Memory B cell (primary cell): Measurements from ENCODE around the gene TBC1D7.

Experiments used
- ATAC-seq: fragments of 150-1000 bp; cut with Tn5 transposase; 2 replicates; pipeline ENCODE4 v1.10.0; 2021; ENCODE audit warnings: low read depth, mild to moderate bottlenecking, moderate library complexity
- DNase-seq, 2 donors: peaks; one replicate each; pipeline ENCODE4 v3.0.0; 2022; ENCODE audit warnings: low spot score in 2 of 2
- H3K27ac Mint-ChIP-seq: one replicate; pipeline ENCODE4 v1.8.0; 2022; ENCODE audit warnings: mild to moderate bottlenecking, moderate library complexity, mixed read lengths
- H3K27me3 Mint-ChIP-seq: one replicate; pipeline ENCODE4 v1.8.0; 2022; ENCODE audit warnings: mixed read lengths
- H3K36me3 Mint-ChIP-seq: one replicate; pipeline ENCODE4 v1.8.0; 2022; ENCODE audit warnings: mild to moderate bottlenecking, mixed read lengths
- H3K4me1 Mint-ChIP-seq: one replicate; pipeline ENCODE4 v1.8.0; 2022; ENCODE audit warnings: mixed read lengths
- H3K4me3 Mint-ChIP-seq: one replicate; pipeline ENCODE4 v1.8.0; 2022; ENCODE audit warnings: mild to moderate bottlenecking, moderate library complexity, mixed read lengths
- H3K9me3 Mint-ChIP-seq: one replicate; pipeline ENCODE4 v1.8.0; 2022; ENCODE audit warnings: mixed read lengths

Gene TBC1D7

DNA sequence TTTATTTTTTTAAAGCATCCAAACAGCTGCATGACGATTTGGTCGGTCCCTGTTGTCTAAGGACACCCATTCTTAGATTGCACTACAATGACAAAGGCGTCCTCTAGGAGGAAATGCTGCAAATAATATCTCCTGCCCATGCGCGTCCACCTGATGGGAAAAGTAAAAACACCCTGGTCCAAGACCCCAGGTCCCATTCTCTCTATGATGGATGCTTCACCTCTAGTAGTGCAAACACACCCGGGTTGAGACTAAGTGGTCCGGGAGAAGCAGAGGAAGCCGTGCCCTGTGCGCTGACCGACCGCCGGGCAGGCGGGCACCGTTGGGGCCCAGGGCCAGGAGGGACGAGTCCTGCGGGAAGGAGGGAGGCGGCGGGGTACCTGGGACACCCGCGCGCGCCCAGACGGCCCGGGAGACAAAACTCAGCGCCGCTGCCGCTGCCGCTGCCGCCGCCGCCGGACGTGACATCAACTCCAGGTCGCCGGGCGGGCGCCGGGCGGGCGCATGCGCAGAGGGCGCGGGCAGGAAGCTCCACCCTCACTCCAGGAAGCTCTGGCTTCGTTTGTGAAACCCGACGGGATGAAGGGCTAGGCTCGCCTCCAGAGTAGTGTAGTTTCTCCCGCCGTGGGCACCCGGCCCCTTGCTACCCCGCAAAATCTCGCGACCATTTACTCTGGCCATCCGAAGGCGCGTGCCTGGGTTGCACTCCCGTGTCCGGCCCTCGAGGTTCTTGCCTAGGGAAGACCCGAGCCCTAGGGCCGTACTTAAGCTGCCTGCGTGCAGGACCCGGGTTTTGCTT lies at the start of gene TBC1D7:
Gene TBC1D7, minus strand, starts transcription at position 462 of the 799 bp plus-strand sequence. CDS start 1,639 bp downstream, outside the sequence.
- Mint-ChIP-seq H3K4me1 (peaks cover 13% of the 10 kb centered on the region), H3K9me3 (no peaks in the 10 kb centered on the region), H3K4me3 (peak within 1 kb of the TSS; percentile 94), H3K27ac (peak within 1 kb of the TSS; percentile 96), H3K36me3 (peaks cover 9% of the 10 kb centered on the region), H3K27me3 (peaks cover 2% of the 10 kb centered on the region)
- peak; percentile 92 for DNase-seq
- ATAC-seq: peak; percentile 88

DNA sequence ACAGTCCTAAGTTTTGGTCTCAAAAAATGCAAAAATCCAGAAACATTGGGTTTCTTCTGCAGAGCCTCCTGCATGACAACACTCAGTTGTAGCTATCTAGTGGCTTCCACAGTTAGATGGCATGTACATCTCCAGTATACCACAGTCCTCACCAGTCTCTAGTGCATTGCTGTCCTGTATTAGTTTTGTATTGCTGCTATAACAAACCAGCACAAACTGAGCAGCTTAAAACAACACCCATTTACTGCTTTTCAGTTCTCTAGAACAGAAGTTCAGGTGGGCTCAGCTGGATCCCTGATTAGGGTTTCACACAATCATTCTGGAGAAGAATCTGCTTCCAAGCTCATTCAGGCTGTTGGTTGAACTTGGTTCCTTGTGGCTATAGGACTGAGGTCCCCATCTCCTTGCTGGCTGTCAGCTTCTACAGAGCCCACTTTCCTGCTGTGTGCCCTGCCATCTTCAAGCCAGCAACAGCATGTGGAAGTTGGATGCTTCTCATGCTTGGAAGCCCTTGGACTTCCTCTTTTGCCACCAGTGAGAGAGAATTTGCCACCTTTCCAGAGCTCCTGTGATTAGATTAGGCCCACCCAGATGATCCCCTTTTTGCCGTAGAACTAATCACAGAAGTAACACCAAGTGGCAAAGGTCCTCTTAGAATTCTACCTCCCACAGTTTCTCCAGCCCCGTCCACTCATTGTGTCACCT lies 48.9 kb upstream of the TBC1D7 start:
- DNase-seq (no peak), ATAC-seq (peak; percentile 56)
- Mint-ChIP-seq H3K9me3 (no peaks in the 10 kb centered on the region), H3K27me3 (no peaks in the 10 kb centered on the region), H3K4me3 (no peak overlapping the region), H3K27ac (peak overlapping the region; percentile 61), H3K4me1 (peaks cover 62% of the 10 kb centered on the region), H3K36me3 (peaks cover 7% of the 10 kb centered on the region)

DNA sequence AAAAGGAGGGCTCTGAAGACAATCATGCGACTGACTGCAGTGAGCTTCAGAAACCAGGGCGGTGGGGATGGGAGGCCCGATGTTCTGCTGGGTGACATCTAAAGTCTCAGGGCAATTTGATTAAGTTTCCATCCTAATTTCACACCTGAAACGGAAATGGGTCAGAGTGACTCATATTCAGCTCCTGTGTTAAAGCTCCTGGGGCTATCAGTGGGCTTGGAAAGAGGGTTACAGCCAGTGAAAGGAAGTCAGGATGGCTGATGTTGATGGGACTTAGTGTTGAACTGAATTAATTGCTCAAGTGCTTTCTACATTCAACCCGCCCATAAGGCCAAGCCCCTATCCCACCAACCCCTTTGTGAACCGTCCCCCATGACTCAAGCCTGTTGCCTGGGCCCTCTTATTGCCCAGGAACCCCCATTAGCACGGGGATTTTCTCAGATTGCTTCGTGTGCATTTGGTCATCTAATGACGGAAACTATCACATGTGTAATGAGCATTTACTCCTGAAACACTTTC lies 47.1 kb upstream of the TBC1D7 start:
- Mint-ChIP-seq H3K4me3 (no peak overlapping the region), H3K9me3 (no peaks in the 10 kb centered on the region), H3K36me3 (peaks cover 7% of the 10 kb centered on the region), H3K27me3 (no peaks in the 10 kb centered on the region), H3K27ac (peak overlapping the region; percentile 63), H3K4me1 (peaks cover 53% of the 10 kb centered on the region)
- ATAC-seq: peak; percentile 59
- no peak for DNase-seq

DNA sequence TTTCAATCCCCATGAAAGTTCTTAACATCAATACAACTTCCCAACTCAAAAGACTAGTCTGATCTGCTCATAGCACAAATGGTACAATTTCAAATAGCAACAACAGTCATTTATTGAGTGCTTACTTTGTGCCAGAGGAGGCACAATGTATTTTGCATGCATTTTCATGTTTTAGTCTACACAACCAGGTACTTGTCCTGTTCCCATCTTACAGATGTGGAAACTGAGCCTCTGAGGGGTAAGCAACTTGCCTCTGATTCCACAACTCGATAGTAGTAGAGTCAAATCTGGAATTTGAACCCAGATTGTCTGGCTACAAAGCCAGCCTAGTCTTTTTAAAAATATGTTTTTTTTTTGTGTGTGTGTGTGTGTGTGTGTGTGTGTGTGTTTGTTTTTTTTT lies 45.6 kb upstream of the TBC1D7 start:
- Mint-ChIP-seq H3K27ac (peak overlapping the region; percentile 24), H3K36me3 (peaks cover 7% of the 10 kb centered on the region), H3K9me3 (no peaks in the 10 kb centered on the region), H3K4me1 (peaks cover 49% of the 10 kb centered on the region), H3K27me3 (no peaks in the 10 kb centered on the region), H3K4me3 (no peak overlapping the region)
- DNase-seq (no peak), ATAC-seq (no peak)

DNA sequence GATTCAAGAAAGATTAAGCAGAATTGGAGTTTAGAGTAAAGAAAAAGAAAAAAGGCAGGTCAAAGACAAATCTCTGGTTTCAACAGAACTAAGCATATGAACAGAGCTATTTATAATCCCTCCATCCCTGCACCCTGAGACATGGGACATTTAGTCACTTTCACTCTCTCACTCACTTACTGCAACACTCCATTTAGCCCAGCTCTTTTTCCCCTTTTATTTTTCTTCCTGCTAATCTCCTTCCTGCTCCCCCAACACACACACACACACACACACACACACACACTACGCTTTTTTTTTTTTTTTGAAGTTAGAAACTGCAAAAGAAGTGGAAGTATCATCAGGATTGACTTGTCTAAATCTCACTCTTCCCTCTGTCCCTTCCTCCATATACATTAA lies 45.1 kb upstream of the TBC1D7 start:
- H3K9me3 Mint-ChIP-seq: no peaks in the 10 kb centered on the region
- H3K27ac Mint-ChIP-seq: peak overlapping the region; percentile 24
- no peak overlapping the region for H3K4me3 Mint-ChIP-seq
- DNase-seq (no peak), ATAC-seq (no peak)
- H3K4me1 Mint-ChIP-seq: peaks cover 47% of the 10 kb centered on the region
- H3K36me3 Mint-ChIP-seq: peaks cover 7% of the 10 kb centered on the region
- no peaks in the 10 kb centered on the region for H3K27me3 Mint-ChIP-seq

DNA sequence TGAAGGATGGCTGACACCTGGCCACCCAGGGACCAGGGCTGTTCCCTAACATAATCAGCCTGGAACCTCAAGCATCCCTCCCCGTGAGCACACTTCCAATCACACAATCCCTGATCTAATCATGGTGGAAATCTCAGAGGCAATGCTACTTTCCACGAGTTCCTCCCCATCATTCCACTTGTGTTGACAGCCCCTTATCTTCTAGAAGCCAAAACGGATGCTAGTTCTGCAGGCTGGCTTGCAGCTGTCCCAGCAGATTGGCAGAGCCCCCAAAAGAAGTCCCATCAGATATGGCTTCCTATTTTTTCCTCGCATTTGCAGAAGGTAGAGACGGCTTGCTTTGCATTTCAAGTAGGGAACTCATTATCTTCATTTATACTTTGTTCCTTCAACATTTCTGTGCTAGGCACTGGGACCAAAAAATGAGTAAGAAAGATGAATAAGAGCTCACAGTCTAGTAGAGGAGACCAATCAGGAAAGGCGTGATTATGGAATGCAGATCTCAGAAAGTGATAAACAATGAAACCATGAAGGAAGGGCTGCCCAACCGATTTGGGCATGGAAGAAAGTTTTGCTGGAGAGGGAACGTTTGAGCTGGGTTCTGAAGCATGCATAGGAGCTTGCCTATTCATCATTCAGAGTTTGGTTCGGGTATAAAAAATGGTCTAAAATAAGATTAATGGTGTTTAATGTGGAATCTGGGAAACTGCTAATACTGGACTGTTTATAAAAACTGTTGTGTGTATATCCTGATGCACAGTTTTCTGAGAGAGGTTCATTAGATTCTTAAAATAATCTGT lies 44.6 kb upstream of the TBC1D7 start:
- H3K4me1 Mint-ChIP-seq: peaks cover 44% of the 10 kb centered on the region
- H3K36me3 Mint-ChIP-seq: peaks cover 6% of the 10 kb centered on the region
- no peak for DNase-seq
- no peak overlapping the region for H3K27ac Mint-ChIP-seq
- H3K9me3 Mint-ChIP-seq: no peaks in the 10 kb centered on the region
- no peak for ATAC-seq
- no peak overlapping the region for H3K4me3 Mint-ChIP-seq
- H3K27me3 Mint-ChIP-seq: no peaks in the 10 kb centered on the region

DNA sequence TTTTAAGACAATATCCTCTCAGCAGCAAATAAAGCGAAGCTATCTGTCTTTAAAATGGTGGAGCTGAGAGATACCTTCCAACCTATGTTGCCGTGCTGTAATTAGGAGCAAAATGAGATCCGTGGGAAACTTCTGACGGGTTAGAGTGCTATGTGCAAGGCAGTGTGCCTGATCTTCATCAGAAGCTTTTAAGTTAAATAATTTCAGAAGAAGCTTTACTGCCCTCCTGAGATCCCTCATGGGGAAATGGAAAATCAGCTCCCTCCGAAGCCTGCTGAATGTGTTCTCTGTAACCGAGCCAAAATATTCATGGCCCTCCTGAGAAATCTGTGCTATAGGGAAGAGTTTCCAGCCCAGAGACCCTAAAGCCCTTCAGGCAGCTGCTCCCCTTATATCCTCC lies 43.7 kb upstream of the TBC1D7 start:
- Mint-ChIP-seq H3K27me3 (no peaks in the 10 kb centered on the region), H3K9me3 (no peaks in the 10 kb centered on the region), H3K27ac (no peak overlapping the region), H3K4me1 (peaks cover 42% of the 10 kb centered on the region), H3K36me3 (peaks cover 6% of the 10 kb centered on the region), H3K4me3 (no peak overlapping the region)
- ATAC-seq (no peak), DNase-seq (no peak)

DNA sequence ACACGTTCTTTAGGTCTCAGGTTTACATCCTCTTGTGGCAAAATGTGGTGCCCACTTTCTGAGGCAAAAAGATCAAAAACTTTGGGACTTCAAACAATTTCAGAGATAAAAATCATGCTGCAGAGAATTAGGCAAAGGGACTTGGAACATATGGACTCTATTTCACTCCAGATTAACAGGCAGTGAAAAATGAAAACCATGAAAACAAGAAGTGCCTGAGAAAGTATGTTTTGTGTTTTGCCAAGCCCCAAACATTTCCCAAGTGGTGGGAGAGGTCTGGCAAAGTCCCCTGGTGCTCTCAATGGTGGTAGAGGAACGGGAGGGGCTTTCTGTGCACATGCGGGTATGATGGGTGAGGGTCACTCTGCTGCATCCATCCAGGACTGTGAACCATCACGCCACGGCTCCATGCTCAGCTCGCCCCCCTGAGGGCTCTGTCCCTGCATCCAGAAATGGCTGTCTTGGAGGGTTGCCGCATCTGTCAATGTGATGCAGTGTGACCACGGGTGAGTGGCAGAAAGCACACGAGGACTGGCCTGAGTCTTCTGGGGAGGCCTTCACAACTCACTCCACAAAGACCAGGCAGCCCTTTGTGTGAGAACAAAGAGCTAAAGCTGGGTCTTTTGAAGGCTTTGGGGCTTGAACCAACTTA lies 43.2 kb upstream of the TBC1D7 start:
- ATAC-seq (no peak), DNase-seq (no peak)
- no peak overlapping the region for H3K4me3 Mint-ChIP-seq
- H3K36me3 Mint-ChIP-seq: peaks cover 6% of the 10 kb centered on the region
- H3K4me1 Mint-ChIP-seq: peaks cover 41% of the 10 kb centered on the region
- no peaks in the 10 kb centered on the region for H3K27me3 Mint-ChIP-seq
- no peak overlapping the region for H3K27ac Mint-ChIP-seq
- H3K9me3 Mint-ChIP-seq: no peaks in the 10 kb centered on the region

DNA sequence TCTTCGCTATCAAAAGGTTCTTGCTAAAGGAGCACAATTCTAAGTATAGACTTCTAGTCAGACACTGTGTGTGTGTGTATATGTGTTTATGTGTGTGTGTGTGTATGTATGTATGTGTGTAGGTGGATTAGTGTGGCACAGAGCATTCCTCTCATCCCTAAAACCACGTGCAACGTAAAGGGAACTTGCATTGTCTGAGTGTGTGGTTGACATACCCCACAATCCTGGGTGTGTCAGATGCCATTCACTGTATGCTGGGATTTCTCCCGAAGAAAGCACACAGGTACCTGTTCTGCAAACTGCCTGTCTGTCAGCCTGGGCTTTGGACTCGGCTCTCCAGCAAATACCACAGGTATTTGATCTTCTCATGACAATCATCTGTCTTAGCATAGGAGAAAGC lies 42.3 kb upstream of the TBC1D7 start:
- Mint-ChIP-seq H3K27ac (no peak overlapping the region), H3K4me3 (no peak overlapping the region), H3K9me3 (no peaks in the 10 kb centered on the region), H3K36me3 (peaks cover 4% of the 10 kb centered on the region), H3K27me3 (no peaks in the 10 kb centered on the region), H3K4me1 (peaks cover 37% of the 10 kb centered on the region)
- ATAC-seq: no peak
- DNase-seq: no peak

DNA sequence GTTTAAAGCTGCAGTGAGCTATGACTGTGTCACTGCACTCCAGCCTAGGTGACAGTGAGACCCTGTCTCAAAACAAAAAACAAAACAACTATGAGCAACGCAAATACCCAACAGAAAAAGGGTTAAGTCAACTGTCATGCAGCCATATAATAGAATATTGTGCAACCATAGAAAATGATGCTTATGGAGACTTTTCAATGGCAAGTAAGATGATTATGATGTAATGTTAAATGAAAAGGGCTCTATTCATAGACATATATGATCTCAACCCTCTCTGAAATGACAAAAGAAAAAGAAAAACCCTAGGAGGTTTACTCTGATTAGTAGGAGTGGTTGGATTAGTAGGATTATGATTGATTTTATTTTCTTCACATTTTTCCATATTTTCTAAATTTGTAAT lies 41.3 kb upstream of the TBC1D7 start:
- H3K27me3 Mint-ChIP-seq: no peaks in the 10 kb centered on the region
- no peak overlapping the region for H3K27ac Mint-ChIP-seq
- H3K9me3 Mint-ChIP-seq: no peaks in the 10 kb centered on the region
- ATAC-seq (no peak), DNase-seq (no peak)
- peaks cover 8% of the 10 kb centered on the region for H3K36me3 Mint-ChIP-seq
- peaks cover 35% of the 10 kb centered on the region for H3K4me1 Mint-ChIP-seq
- no peak overlapping the region for H3K4me3 Mint-ChIP-seq

DNA sequence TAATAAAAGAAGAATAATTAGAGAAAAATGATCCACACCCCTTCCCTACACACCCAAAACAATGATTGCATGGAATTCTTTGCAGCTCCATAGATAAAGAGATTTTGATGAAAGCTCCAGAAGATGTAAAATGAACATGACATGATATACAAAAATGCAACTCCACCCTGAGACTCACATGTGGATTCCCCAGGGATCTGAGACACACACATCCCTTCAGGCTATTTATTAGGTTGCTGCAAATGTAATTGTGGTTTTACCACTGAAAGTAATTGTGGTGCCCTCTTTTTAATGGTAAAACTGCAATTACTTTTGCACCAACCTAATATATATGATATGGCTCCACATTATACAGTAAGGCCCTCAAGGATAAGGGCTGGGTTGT lies 40.4 kb upstream of the TBC1D7 start:
- no peak overlapping the region for H3K4me3 Mint-ChIP-seq
- H3K27ac Mint-ChIP-seq: no peak overlapping the region
- ATAC-seq: no peak
- peaks cover 8% of the 10 kb centered on the region for H3K36me3 Mint-ChIP-seq
- no peaks in the 10 kb centered on the region for H3K9me3 Mint-ChIP-seq
- DNase-seq: no peak
- no peaks in the 10 kb centered on the region for H3K27me3 Mint-ChIP-seq
- H3K4me1 Mint-ChIP-seq: peaks cover 40% of the 10 kb centered on the region

DNA sequence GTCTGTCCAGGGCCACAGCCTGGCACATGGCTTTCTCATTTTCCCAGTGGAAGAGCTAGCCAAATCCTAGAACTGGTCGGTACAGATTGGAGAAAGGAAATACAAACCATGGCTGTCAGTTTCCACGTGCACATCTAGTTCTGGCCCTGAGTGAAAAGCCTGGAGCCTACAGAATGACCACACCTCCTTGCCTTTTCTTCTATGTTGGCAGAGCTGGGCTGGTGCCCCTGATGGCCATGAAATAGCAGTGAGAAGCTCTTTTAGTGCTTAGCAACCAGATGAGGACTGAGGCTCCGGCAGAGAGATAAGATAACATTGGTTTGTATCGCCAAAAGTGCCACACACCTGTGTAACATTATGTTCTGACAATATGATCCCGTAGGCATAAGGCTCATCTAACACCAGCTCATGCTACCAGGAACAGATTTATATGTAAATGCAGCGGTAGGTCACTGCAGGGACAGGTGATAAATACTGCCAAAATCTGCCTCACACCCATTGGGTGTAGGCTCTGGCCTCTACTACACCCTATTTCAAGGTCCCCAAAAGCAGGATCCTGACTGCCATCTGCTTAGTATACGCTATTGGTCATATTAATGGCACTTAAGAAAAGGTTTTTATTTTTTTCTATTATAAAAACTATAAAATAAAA lies 39.9 kb upstream of the TBC1D7 start:
- ATAC-seq: no peak
- Mint-ChIP-seq H3K4me1 (peaks cover 38% of the 10 kb centered on the region), H3K4me3 (no peak overlapping the region), H3K27me3 (no peaks in the 10 kb centered on the region), H3K27ac (no peak overlapping the region), H3K9me3 (no peaks in the 10 kb centered on the region), H3K36me3 (peaks cover 8% of the 10 kb centered on the region)
- DNase-seq: no peak

DNA sequence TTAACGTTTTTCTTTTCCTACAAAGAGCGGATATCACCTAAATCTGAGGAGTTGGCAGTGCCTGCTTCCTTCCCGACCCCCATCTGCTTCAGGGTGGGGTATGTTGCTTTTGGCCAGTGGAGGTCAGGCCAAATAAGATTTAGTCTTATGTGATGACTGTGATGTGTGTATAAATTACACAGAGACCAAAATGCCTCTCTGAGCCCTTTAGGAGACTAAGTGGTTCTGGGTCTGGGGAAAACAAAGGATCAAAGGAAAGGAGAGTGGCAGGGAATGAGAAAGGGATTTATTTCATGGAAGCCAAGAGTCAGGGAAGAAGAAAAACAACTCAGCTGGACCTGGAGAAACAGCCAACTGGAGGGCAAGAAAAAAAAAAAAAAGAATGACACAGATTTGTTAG lies 39.1 kb upstream of the TBC1D7 start:
- peak overlapping the region; percentile 5 for H3K27ac Mint-ChIP-seq
- H3K4me3 Mint-ChIP-seq: no peak overlapping the region
- no peak for ATAC-seq
- no peak for DNase-seq
- peaks cover 9% of the 10 kb centered on the region for H3K36me3 Mint-ChIP-seq
- H3K4me1 Mint-ChIP-seq: peaks cover 39% of the 10 kb centered on the region
- no peaks in the 10 kb centered on the region for H3K9me3 Mint-ChIP-seq
- H3K27me3 Mint-ChIP-seq: no peaks in the 10 kb centered on the region
